Nephron progenitor cell (in vitro differentiated cells): ENCODE results near the gene SH3GL2.

Source experiments
- DNase-seq: peaks from one replicate; pipeline ENCODE4 v3.0.0; 2021
- H3K27ac Mint-ChIP-seq: 2 replicates; pipeline ENCODE4 v1.8.0; 2021; ENCODE audit warnings: mild to moderate bottlenecking, moderate library complexity, mixed read lengths
- H3K27me3 Mint-ChIP-seq: 2 replicates; pipeline ENCODE4 v1.8.0; 2021; ENCODE audit warnings: mild to moderate bottlenecking, low read depth, mixed read lengths; ENCODE audit not compliant: poor library complexity
- H3K36me3 Mint-ChIP-seq: 2 replicates; pipeline ENCODE4 v1.8.0; 2021; ENCODE audit warnings: low read depth, mixed read lengths
- H3K4me1 Mint-ChIP-seq: 2 replicates; pipeline ENCODE4 v1.8.0; 2021; ENCODE audit warnings: mixed read lengths
- H3K4me3 Mint-ChIP-seq: 2 replicates; pipeline ENCODE4 v1.8.0; 2021; ENCODE audit warnings: mild to moderate bottlenecking, moderate library complexity, mixed read lengths
- H3K9me3 Mint-ChIP-seq: 2 replicates; pipeline ENCODE4 v1.8.0; 2021; ENCODE audit warnings: mild to moderate bottlenecking, moderate library complexity, mixed read lengths
- TF ChIP-seq, protein P1 (sequence below): fragments of 200-600 bp; sonication (generic); IDR thresholded peaks from 2 replicates; pipeline ENCODE4 v1.5.0; 2021; ENCODE audit warnings: antibody characterized with exemption

Gene SH3GL2

DNA sequence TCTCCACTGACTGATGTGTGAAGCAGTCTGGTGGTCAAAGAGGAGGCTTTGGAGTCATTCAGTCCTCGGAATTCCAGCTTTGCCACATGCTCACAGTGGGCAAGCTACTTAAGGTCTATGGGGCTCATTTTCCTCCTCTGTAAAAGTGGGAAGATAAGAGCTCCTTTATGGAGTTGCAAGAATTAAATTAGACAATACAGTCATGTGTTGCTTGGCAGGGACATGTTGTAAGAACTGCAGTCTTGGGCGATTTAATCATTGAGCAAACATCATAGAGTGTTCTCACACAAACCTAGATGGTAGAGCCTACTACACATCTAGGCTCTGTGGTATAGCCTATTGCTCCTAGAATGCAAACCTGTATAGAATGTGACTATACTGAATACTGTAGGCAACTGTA, 253.9 kb downstream of the SH3GL2 start:
- H3K36me3 Mint-ChIP-seq, result no peaks in the 10 kb centered on the region
- H3K9me3 Mint-ChIP-seq, result no peaks in the 10 kb centered on the region
- H3K4me3 Mint-ChIP-seq, result no peak overlapping the region
- no peak overlapping the region for H3K27ac Mint-ChIP-seq
- no peaks in the 10 kb centered on the region for H3K27me3 Mint-ChIP-seq
- DNase-seq, result no peak
- TF ChIP-seq, protein P1, sequence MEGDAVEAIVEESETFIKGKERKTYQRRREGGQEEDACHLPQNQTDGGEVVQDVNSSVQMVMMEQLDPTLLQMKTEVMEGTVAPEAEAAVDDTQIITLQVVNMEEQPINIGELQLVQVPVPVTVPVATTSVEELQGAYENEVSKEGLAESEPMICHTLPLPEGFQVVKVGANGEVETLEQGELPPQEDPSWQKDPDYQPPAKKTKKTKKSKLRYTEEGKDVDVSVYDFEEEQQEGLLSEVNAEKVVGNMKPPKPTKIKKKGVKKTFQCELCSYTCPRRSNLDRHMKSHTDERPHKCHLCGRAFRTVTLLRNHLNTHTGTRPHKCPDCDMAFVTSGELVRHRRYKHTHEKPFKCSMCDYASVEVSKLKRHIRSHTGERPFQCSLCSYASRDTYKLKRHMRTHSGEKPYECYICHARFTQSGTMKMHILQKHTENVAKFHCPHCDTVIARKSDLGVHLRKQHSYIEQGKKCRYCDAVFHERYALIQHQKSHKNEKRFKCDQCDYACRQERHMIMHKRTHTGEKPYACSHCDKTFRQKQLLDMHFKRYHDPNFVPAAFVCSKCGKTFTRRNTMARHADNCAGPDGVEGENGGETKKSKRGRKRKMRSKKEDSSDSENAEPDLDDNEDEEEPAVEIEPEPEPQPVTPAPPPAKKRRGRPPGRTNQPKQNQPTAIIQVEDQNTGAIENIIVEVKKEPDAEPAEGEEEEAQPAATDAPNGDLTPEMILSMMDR, result no peak
- peaks cover 9% of the 10 kb centered on the region for H3K4me1 Mint-ChIP-seq

DNA sequence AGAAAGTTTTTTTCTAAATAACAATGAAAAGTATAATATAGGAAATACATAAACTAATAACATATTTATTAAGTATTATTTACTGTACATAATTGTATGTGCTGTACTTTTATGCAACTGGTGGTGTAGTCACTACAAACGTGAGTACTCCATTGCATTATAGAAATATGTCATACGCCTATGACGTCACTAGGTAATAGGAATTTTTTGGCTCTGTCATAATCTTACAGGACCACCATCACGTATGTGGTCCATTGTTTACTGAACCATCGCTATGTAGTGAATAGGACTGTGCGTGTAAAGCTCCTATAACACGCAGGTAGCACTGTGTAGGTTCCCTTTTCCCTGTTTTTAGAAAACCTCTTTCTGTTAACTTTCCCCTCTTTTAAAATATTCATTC, 255.0 kb downstream of the SH3GL2 start:
- H3K27ac Mint-ChIP-seq, result no peak overlapping the region
- H3K4me1 Mint-ChIP-seq, result peaks cover 12% of the 10 kb centered on the region
- no peak for DNase-seq
- no peak overlapping the region for H3K4me3 Mint-ChIP-seq
- H3K27me3 Mint-ChIP-seq, result no peaks in the 10 kb centered on the region
- H3K9me3 Mint-ChIP-seq, result no peaks in the 10 kb centered on the region
- H3K36me3 Mint-ChIP-seq, result no peaks in the 10 kb centered on the region
- TF ChIP-seq, protein P1, result no peak

DNA sequence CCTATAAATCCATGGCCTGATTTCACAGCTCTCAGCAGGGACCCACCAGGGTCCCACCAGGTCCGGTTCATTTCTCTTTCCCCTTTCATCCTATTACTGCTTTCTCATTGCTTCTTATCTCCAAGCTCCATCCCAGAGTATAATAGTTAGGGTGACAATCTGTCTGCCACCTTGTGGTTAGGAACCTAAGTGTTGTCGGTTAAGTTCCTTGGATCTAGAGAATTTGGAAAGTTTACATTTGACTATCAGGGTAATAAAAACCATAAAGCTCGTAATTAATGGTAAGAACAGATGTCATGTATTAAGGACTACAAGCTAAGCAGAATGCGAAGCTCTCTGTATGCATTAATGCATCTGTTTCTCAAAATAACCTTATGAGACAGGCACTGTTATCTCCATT, 259.1 kb downstream of the SH3GL2 start:
- H3K27ac Mint-ChIP-seq, result no peak overlapping the region

GRCh38 chr9:17839776-17840175, 260.9 kb downstream of the SH3GL2 start:
- DNase-seq, result no peak
- peaks cover 9% of the 10 kb centered on the region for H3K9me3 Mint-ChIP-seq
- no peak overlapping the region for H3K4me3 Mint-ChIP-seq
- TF ChIP-seq, protein P1, result no peak
- peak overlapping the region; percentile 44 for H3K27ac Mint-ChIP-seq
- H3K4me1 Mint-ChIP-seq, result peaks cover 29% of the 10 kb centered on the region
- H3K27me3 Mint-ChIP-seq, result peaks cover 6% of the 10 kb centered on the region
- no peaks in the 10 kb centered on the region for H3K36me3 Mint-ChIP-seq

More for the DNA sequence above, 259.1 kb downstream of the SH3GL2 start:
- H3K4me1 Mint-ChIP-seq, result peaks cover 29% of the 10 kb centered on the region
- no peak for DNase-seq
- TF ChIP-seq, protein P1, result no peak
- no peaks in the 10 kb centered on the region for H3K36me3 Mint-ChIP-seq
- H3K4me3 Mint-ChIP-seq, result no peak overlapping the region
- peaks cover 2% of the 10 kb centered on the region for H3K27me3 Mint-ChIP-seq
- no peaks in the 10 kb centered on the region for H3K9me3 Mint-ChIP-seq

DNA sequence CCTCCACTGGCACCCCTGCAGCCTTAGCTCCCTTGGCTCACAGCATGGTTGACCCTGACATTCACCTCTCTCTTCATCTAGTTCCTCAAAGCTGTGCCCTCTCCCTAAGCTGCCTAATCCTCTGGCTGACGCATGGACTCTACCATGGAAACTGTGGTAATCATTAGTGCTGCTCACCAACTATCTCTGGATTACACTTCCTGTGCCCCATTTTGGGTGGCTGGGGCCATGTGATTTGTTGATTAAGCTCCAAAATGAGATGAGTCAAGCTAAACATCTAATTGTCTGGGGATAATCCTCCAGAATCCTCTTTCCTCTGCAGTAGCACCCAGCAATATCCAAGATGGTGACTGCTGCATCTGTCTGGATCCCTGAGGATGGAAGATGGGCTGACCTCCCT, 264.4 kb downstream of the SH3GL2 start:
- H3K27ac Mint-ChIP-seq, result no peak overlapping the region
- H3K4me3 Mint-ChIP-seq, result no peak overlapping the region
- TF ChIP-seq, protein P1, result no peak
- peaks cover 24% of the 10 kb centered on the region for H3K9me3 Mint-ChIP-seq
- no peak for DNase-seq
- no peaks in the 10 kb centered on the region for H3K36me3 Mint-ChIP-seq
- peaks cover 29% of the 10 kb centered on the region for H3K4me1 Mint-ChIP-seq
- peaks cover 13% of the 10 kb centered on the region for H3K27me3 Mint-ChIP-seq
